Peyer's patch (tissue), 4 donors: ENCODE data around the gene CYB5R3.

Experiments
- POLR2A ChIP-seq, 2 donors: fragments of 450-650 bp; IDR thresholded peaks; one replicate each; pipeline ENCODE4 v1.5.1; 2017; ENCODE audit warnings: antibody characterized with exemption in 2 of 2, mild to moderate bottlenecking in 2 of 2, moderate library complexity in 2 of 2
- TF ChIP-seq, protein P1 (sequence below), 6 experiments: fragments of 450-650 bp in 4 of 6; fragments of 200-600 bp in 2 of 6; sonication (generic) in 1 of 6; IDR thresholded peaks; one replicate each; pipeline ENCODE4 v1.5.1; 2017 to 2019; ENCODE audit warnings: antibody characterized with exemption in 6 of 6, mild to moderate bottlenecking in 3 of 6, moderate library complexity in 1 of 6

DNA sequence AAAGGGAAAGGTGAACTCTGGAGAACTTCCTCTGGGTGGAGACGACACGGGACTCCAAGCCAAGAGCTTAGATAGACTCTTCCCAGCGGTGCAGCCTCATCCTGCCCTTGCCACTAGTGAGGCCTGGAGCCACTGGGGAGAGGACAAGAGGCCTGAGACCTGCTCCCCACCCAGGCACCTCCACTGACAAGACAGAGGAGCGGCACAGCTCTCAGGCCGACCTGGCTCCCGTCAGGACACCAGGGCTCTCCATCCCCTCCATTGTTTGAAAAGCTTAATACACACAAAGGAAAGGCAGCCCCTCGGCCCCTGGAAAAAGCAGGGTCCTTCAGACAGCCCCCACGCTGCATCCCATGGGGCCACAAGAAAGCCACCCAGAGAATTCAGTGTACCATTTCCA, 64.1 kb downstream of the CYB5R3 start:
- TF ChIP-seq, protein P1, sequence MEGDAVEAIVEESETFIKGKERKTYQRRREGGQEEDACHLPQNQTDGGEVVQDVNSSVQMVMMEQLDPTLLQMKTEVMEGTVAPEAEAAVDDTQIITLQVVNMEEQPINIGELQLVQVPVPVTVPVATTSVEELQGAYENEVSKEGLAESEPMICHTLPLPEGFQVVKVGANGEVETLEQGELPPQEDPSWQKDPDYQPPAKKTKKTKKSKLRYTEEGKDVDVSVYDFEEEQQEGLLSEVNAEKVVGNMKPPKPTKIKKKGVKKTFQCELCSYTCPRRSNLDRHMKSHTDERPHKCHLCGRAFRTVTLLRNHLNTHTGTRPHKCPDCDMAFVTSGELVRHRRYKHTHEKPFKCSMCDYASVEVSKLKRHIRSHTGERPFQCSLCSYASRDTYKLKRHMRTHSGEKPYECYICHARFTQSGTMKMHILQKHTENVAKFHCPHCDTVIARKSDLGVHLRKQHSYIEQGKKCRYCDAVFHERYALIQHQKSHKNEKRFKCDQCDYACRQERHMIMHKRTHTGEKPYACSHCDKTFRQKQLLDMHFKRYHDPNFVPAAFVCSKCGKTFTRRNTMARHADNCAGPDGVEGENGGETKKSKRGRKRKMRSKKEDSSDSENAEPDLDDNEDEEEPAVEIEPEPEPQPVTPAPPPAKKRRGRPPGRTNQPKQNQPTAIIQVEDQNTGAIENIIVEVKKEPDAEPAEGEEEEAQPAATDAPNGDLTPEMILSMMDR (IDR thresholded peaks at IDR 0.05): no peak
- TF ChIP-seq POLR2A (IDR thresholded peaks at IDR 0.05): no peak
